Vagina (tissue), 2 donors: Measurements from ENCODE around the gene PROZ.

Experiments
- CTCF ChIP-seq, 3 experiments: fragments of 450-650 bp in 2 of 3; fragments of 200-600 bp in 1 of 3; sonication (generic) in 1 of 3; IDR thresholded peaks; one replicate each; pipeline ENCODE4 v1.5.1; 2017 to 2019; ENCODE audit warnings: antibody characterized with exemption in 3 of 3, mild to moderate bottlenecking in 2 of 3, moderate library complexity in 2 of 3
- POLR2A ChIP-seq, 2 donors: fragments of 450-650 bp; IDR thresholded peaks; one replicate each; pipeline ENCODE4 v1.6.1; 2017; ENCODE audit warnings: antibody characterized with exemption in 2 of 2, mild to moderate bottlenecking in 2 of 2, moderate library complexity in 2 of 2

- TF ChIP-seq POLR2A (IDR thresholded peaks at IDR 0.05) = no peak
- TF ChIP-seq CTCF (IDR thresholded peaks at IDR 0.05) = no peak
These were observed 49.0 kb upstream of the PROZ start for GRCh38 chr13:113109151-113110047.
